Neural cell (in vitro differentiated cells): ENCODE measurements around the gene FH. TPM values are rescaled to one million over a fixed set of nuclear protein-coding genes. Genes with fewer than 3 reads are reported as not detected.

Experiments
- H2AFZ ChIP-seq: fragments of 200-600, 300-800 bp; sonication (generic), shearing (Covaris generic); 2 replicates; pipeline ENCODE4 v1.6.0; 2014; ENCODE audit warnings: low read depth, mild to moderate bottlenecking, antibody characterized with exemption, low read length, moderate library complexity
- H3F3A ChIP-seq: fragments of 200-600 bp; shearing (Covaris generic); 2 replicates; pipeline ENCODE4 v1.6.1; 2016; ENCODE audit warnings: mild to moderate bottlenecking, moderate library complexity, mixed read lengths, antibody characterized with exemption, low read length; ENCODE audit not compliant: insufficient read depth, poor library complexity, severe bottlenecking
- H3K27ac ChIP-seq: fragments of 200-600, 300-800 bp; sonication (generic), shearing (Covaris generic); 2 replicates; pipeline ENCODE4 v1.5.1; 2014; ENCODE audit warnings: mild to moderate bottlenecking, low read length, moderate library complexity
- H3K27me3 ChIP-seq: fragments of 300-800, 200-600 bp; sonication (generic), shearing (Covaris generic); 2 replicates; pipeline ENCODE4 v1.6.0; 2014; ENCODE audit warnings: mild to moderate bottlenecking, low read depth, low read length, moderate library complexity; ENCODE audit not compliant: insufficient read depth
- H3K36me3 ChIP-seq: fragments of 300-800, 200-600 bp; sonication (generic), shearing (Covaris generic); 2 replicates; pipeline ENCODE4 v1.5.1; 2014; ENCODE audit warnings: mild to moderate bottlenecking, antibody characterized with exemption, low read length, moderate library complexity; ENCODE audit not compliant: insufficient read depth
- H3K4me2 ChIP-seq: fragments of 300-800, 200-600 bp; sonication (generic), shearing (Covaris generic); 2 replicates; pipeline ENCODE4 v1.6.0; 2014; ENCODE audit warnings: mild to moderate bottlenecking, low read length
- H3K4me3 ChIP-seq: fragments of 300-800, 200-600 bp; sonication (generic), shearing (Covaris generic); 2 replicates; pipeline ENCODE4 v1.5.1; 2014; ENCODE audit warnings: mild to moderate bottlenecking, low read length, moderate library complexity
- H3K79me2 ChIP-seq: fragments of 200-600 bp; shearing (Covaris generic); replicated peaks from 2 replicates; pipeline ENCODE4 v1.6.0; 2014; ENCODE audit warnings: mild to moderate bottlenecking, low read length, moderate library complexity; ENCODE audit not compliant: insufficient read depth
- H3K9ac ChIP-seq: fragments of 300-800, 200-600 bp; sonication (generic), shearing (Covaris generic); 2 replicates; pipeline ENCODE4 v1.6.1; 2016; ENCODE audit warnings: mild to moderate bottlenecking, low read length, mixed read lengths
- H3K9me2 ChIP-seq: fragments of 200-600 bp; shearing (Covaris generic); 2 replicates; pipeline ENCODE4 v1.6.1; 2016; ENCODE audit warnings: mild to moderate bottlenecking, low read length, mixed read lengths; ENCODE audit not compliant: insufficient read depth
- H3K9me3 ChIP-seq: fragments of 200-600, 300-800 bp; sonication (generic), shearing (Covaris generic); 2 replicates; pipeline ENCODE4 v1.6.1; 2016; ENCODE audit warnings: mild to moderate bottlenecking, mixed run types, low read length, moderate library complexity, mixed read lengths
- H4K20me1 ChIP-seq: fragments of 200-600 bp; shearing (Covaris generic); 2 replicates; pipeline ENCODE4 v1.6.1; 2016; ENCODE audit warnings: mild to moderate bottlenecking, mixed run types; ENCODE audit not compliant: insufficient read depth
- CTCF ChIP-seq: fragments of 450-650 bp; IDR thresholded peaks from 2 replicates; pipeline ENCODE4 v1.5.1; 2014; ENCODE audit warnings: antibody characterized with exemption, mild to moderate bottlenecking, moderate library complexity; ENCODE audit not compliant: poor library complexity, severe bottlenecking
- EP300 ChIP-seq: fragments of 450-650 bp; conservative IDR thresholded peaks from 2 replicates; pipeline ENCODE4 v1.6.1; 2014; ENCODE audit warnings: antibody characterized with exemption, mild to moderate bottlenecking, moderate library complexity; ENCODE audit not compliant: poor library complexity, severe bottlenecking
- EZH2 ChIP-seq: fragments of 200-600, 300-800 bp; shearing (Covaris generic), sonication (generic); IDR thresholded peaks from 2 replicates; pipeline ENCODE4 v1.6.1; 2014; ENCODE audit warnings: antibody characterized with exemption, low read length, borderline replicate concordance, mild to moderate bottlenecking; ENCODE audit not compliant: insufficient read depth, poor library complexity, severe bottlenecking
- MXI1 ChIP-seq: fragments of 450-650 bp; conservative IDR thresholded peaks from 2 replicates; pipeline ENCODE4 v1.6.1; 2014; ENCODE audit warnings: antibody characterized with exemption, mild to moderate bottlenecking; ENCODE audit not compliant: poor library complexity, severe bottlenecking
- POLR2AphosphoS5 ChIP-seq: IDR thresholded peaks from 2 replicates; pipeline ENCODE4 v1.6.1; 2012
- RAD21 ChIP-seq: fragments of 450-650 bp; conservative IDR thresholded peaks from 2 replicates; pipeline ENCODE4 v1.6.1; 2014; ENCODE audit warnings: antibody characterized with exemption, mild to moderate bottlenecking, moderate library complexity
- REST ChIP-seq: IDR thresholded peaks from 2 replicates; pipeline ENCODE4 v1.6.1; 2012; ENCODE audit warnings: borderline replicate concordance
- SMC3 ChIP-seq: fragments of 450-650 bp; conservative IDR thresholded peaks from 2 replicates; pipeline ENCODE4 v1.6.1; 2014; ENCODE audit warnings: antibody characterized with exemption, mild to moderate bottlenecking, moderate library complexity; ENCODE audit not compliant: poor library complexity
- TAF1 ChIP-seq: IDR thresholded peaks from 2 replicates; pipeline ENCODE4 v1.6.1; 2012; ENCODE audit warnings: low read depth
- polyA plus RNA-seq: library from polyadenylated mRNA; depleted of rRNA; stranded (reverse); fragments of >200 nt; gene quantifications from 2 replicates; pipeline ENCODE4 v1.2.3, GENCODE V29; 2014

FH gene
- polyA plus RNA-seq, 1 donor from 2014 or later: 114 TPM

- TF ChIP-seq REST: no peak
- H3K9ac ChIP-seq: no peak overlapping the region
- no peak overlapping the region for H3K27ac ChIP-seq
- H3K36me3 ChIP-seq: no peaks in the 10 kb centered on the region
- no peaks in the 10 kb centered on the region for H3K27me3 ChIP-seq
- H2AFZ ChIP-seq: no peak overlapping the region
- no peaks in the 10 kb centered on the region for H4K20me1 ChIP-seq
- H3K4me3 ChIP-seq: no peak overlapping the region
- no peaks in the 10 kb centered on the region for H3K79me2 ChIP-seq
- no peaks in the 10 kb centered on the region for H3F3A ChIP-seq
- no peaks in the 10 kb centered on the region for H3K9me2 ChIP-seq
- H3K9me3 ChIP-seq: no peaks in the 10 kb centered on the region
- no peak overlapping the region for H3K4me2 ChIP-seq
Observed at GRCh38 chr1:241460098-241460873, 59.3 kb downstream of the FH start.

- no peaks in the 10 kb centered on the region for H3K27me3 ChIP-seq
- no peaks in the 10 kb centered on the region for H3K9me2 ChIP-seq
- H3K4me2 ChIP-seq: no peak overlapping the region
- H3K27ac ChIP-seq: no peak overlapping the region
- H3K36me3 ChIP-seq: no peaks in the 10 kb centered on the region
- H3K4me3 ChIP-seq: no peak overlapping the region
- no peak overlapping the region for H2AFZ ChIP-seq
- H4K20me1 ChIP-seq: no peaks in the 10 kb centered on the region
- H3F3A ChIP-seq: no peaks in the 10 kb centered on the region
- no peak overlapping the region for H3K9ac ChIP-seq
- no peaks in the 10 kb centered on the region for H3K79me2 ChIP-seq
- no peaks in the 10 kb centered on the region for H3K9me3 ChIP-seq
- TF ChIP-seq EP300 (no peak), SMC3 (no peak), POLR2AphosphoS5 (no peak), MXI1 (no peak), EZH2 (no peak), TAF1 (no peak), CTCF (no peak), RAD21 (no peak), REST (no peak)
Observed at GRCh38 chr1:241459186-241459802, 60.3 kb downstream of the FH start.
